ENCODE measurements around the gene GATAD1. TPM values are rescaled to one million over a fixed set of nuclear protein-coding genes. Genes with fewer than 3 reads are reported as not detected.

The GATAD1 gene
- total RNA-seq, 1 experiment from 2014 or later = 41.2 TPM

DNA sequence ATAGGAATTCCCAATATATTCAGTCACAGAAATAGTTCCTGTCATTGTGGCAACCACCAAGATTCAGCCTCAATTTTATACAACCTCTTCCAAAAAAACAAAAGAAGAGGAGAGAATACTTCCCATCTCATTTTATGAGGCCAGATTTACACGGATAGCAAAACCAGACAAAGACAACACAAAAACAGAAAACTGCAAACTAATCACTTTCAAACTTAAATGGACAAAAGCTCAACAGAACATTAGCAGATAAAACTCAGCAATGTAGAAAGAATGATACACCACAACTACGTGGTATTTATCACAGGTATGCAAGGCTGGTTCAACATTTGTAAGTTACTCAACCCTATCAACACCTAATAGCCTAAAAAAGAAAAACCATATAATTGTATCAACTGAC is 59.1 kb downstream of the GATAD1 start:
- no peaks in the 10 kb centered on the region for H3K9me3 Mint-ChIP-seq (ENCODE audit: unreplicated experiment)
- TF ChIP-seq, protein P1, sequence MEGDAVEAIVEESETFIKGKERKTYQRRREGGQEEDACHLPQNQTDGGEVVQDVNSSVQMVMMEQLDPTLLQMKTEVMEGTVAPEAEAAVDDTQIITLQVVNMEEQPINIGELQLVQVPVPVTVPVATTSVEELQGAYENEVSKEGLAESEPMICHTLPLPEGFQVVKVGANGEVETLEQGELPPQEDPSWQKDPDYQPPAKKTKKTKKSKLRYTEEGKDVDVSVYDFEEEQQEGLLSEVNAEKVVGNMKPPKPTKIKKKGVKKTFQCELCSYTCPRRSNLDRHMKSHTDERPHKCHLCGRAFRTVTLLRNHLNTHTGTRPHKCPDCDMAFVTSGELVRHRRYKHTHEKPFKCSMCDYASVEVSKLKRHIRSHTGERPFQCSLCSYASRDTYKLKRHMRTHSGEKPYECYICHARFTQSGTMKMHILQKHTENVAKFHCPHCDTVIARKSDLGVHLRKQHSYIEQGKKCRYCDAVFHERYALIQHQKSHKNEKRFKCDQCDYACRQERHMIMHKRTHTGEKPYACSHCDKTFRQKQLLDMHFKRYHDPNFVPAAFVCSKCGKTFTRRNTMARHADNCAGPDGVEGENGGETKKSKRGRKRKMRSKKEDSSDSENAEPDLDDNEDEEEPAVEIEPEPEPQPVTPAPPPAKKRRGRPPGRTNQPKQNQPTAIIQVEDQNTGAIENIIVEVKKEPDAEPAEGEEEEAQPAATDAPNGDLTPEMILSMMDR (IDR thresholded peaks at IDR 0.05; ENCODE audit: unreplicated experiment) = no peak
- H3K27ac Mint-ChIP-seq (ENCODE audit: low read depth, unreplicated experiment) = no peak overlapping the region
- POLR2A ChIA-PET = no interaction called here
- peaks cover 35% of the 10 kb centered on the region for H3K36me3 Mint-ChIP-seq (ENCODE audit: insufficient read depth, unreplicated experiment)
- intact Hi-C loops (cut with micrococcal nuclease) = no loop called here
- BruUV-seq (replicated peaks) = no TSS peak
- CTCF ChIA-PET = interaction anchor here (0.6 kb wide), 1 partner anchor 531 kb away, joined by 3 read pairs; no protein-coding TSS in a partner anchor
- H3K4me1 Mint-ChIP-seq (ENCODE audit: insufficient read depth, unreplicated experiment) = no peaks in the 10 kb centered on the region
- no peaks in the 10 kb centered on the region for H3K27me3 Mint-ChIP-seq (ENCODE audit: insufficient read depth, unreplicated experiment)
- DNase-seq (ENCODE audit: unreplicated experiment) = no peak
- no peak overlapping the region for H3K4me3 Mint-ChIP-seq (ENCODE audit: unreplicated experiment)

DNA sequence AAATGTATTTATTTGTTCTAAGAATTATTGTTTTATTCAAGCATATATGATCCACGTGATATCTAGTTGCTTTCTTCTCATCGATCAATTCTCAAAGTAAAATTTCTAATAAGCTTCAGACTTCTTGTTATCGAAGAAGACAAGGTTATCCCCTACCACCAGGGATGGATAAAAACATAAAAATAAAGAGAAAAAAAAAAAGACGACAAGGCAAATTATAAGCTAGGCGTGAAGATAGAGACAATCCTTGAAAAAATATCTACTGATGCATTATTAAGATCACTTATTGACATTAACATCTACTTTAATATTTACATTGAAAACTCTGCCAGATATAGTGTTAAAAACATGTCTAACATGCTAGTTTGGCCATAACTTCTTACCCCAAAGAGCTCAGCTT is 61.7 kb downstream of the GATAD1 start:
- ChIA-PET POLR2A (interaction anchor here (0.6 to 2.5 kb wide), 2 partner anchors 20 to 376 kb away, joined by 3 to 8 read pairs; partner anchors contain the start of genes PEX1 and RBM48), CTCF (interaction anchor here (0.7 to 1.3 kb wide), 2 partner anchors 61 to 274 kb away, joined by 4 read pairs; partner anchors contain the start of gene GATAD1)
- intact Hi-C loops (cut with micrococcal nuclease) = no loop called here
- H3K36me3 Mint-ChIP-seq (ENCODE audit: insufficient read depth, unreplicated experiment) = peaks cover 30% of the 10 kb centered on the region
- H3K9me3 Mint-ChIP-seq (ENCODE audit: unreplicated experiment) = no peaks in the 10 kb centered on the region
- no TSS peak for BruUV-seq (replicated peaks)
- H3K27ac Mint-ChIP-seq (ENCODE audit: low read depth, unreplicated experiment) = no peak overlapping the region
- no peaks in the 10 kb centered on the region for H3K4me1 Mint-ChIP-seq (ENCODE audit: insufficient read depth, unreplicated experiment)
- H3K4me3 Mint-ChIP-seq (ENCODE audit: unreplicated experiment) = no peak overlapping the region
- no peaks in the 10 kb centered on the region for H3K27me3 Mint-ChIP-seq (ENCODE audit: insufficient read depth, unreplicated experiment)
- no peak for DNase-seq (ENCODE audit: unreplicated experiment)
- TF ChIP-seq, protein P1 (IDR thresholded peaks at IDR 0.05; ENCODE audit: unreplicated experiment) = no peak

Other genes with a start within 250 kb of the GATAD1 start
- gene KRIT1, start 201.6 kb upstream of the GATAD1 start, total RNA-seq (2022) = 38.9 and 41.3 TPM in 2 replicates
- gene ANKIB1, start 201.5 kb upstream of the GATAD1 start, total RNA-seq (2022) = 33.0 and 40.1 TPM in 2 replicates
- gene ERVW-1, start 30.5 kb downstream of the GATAD1 start, total RNA-seq (2022) = not detected in 2 replicates
- gene PEX1, start 81.0 kb downstream of the GATAD1 start, total RNA-seq (2022) = 12.4 and 12.6 TPM in 2 replicates
- 10.4 and 10.7 TPM in 2 replicates for gene RBM48, start 81.3 kb downstream of the GATAD1 start, total RNA-seq (2022)
- gene FAM133B, start 142.9 kb downstream of the GATAD1 start, total RNA-seq (2022) = 27.8 and 33.7 TPM in 2 replicates

All from MCF 10A (cell line).